Measurements from ENCODE around the gene RASSF5. TPM values are rescaled to one million over a fixed set of nuclear protein-coding genes. Genes with fewer than 3 reads are reported as not detected.
A peak's percentile ranks its signal among the peaks of the same experiment; 100 is the strongest.

The RASSF5 gene
- total and polyA plus RNA-seq, 9 of the 15 experiments (the other 6 are each of a cell fraction or from before 2014, with no cell fraction given): 6.1 to 41.0 (median 25.2) TPM

DNA sequence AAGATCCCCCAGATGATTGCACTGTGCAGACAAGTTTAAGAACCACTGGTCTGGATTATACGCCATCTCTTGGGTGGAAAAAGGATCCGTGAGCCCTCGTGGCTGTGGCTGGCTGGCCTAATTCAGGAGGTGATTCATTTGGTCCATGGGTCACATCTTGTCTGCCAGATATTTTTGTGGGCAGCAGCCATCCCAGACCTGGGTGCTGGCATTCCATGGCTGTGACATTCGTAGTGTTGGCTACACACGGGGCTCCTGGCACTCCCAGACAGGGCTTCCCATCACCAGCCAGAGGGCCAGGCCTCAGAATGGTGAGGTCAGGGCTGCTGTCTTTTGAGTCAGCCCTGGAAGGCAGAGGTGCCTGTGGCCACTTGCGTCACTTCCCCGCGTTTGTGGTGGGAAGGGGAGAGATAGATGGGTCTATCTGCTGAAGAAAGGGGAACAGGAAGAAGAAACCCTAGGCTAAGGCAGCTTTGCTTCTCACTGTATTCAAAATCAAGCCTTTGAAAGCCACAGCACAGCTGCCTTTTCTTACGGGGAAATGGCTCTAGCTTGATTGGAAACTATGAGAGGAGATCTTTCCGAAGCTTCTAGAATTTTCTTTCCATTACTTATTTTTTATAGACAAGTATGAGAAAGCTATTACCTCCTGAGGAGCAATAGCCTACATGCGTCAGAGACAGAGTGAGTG is 72.6 kb downstream of the RASSF5 start (continued):
- TF ChIP-seq, protein P1, sequence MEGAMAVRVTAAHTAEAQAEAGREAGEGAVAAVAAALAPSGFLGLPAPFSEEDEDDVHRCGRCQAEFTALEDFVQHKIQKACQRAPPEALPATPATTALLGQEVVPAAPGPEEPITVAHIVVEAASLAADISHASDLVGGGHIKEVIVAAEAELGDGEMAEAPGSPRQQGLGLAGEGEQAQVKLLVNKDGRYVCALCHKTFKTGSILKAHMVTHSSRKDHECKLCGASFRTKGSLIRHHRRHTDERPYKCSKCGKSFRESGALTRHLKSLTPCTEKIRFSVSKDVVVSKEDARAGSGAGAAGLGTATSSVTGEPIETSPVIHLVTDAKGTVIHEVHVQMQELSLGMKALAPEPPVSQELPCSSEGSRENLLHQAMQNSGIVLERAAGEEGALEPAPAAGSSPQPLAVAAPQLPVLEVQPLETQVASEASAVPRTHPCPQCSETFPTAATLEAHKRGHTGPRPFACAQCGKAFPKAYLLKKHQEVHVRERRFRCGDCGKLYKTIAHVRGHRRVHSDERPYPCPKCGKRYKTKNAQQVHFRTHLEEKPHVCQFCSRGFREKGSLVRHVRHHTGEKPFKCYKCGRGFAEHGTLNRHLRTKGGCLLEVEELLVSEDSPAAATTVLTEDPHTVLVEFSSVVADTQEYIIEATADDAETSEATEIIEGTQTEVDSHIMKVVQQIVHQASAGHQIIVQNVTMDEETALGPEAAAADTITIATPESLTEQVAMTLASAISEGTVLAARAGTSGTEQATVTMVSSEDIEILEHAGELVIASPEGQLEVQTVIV (CRISPR knock-in tag; IDR thresholded peaks at IDR 0.05; ENCODE audit: borderline replicate concordance): no peak
- TF ChIP-seq SIN3B (IDR thresholded peaks at IDR 0.05; ENCODE audit: low read depth) (no peak), JUND (IDR thresholded peaks at IDR 0.05; ENCODE audit: borderline replicate concordance, low read depth, low read length) (peak; percentile 71), JUND (tag; IDR thresholded peaks at IDR 0.05; ENCODE audit: borderline replicate concordance, low read depth, low read length) (peak; percentile 50; the same call in 1 of the 3 replicates), HNRNPL (IDR thresholded peaks at IDR 0.05; ENCODE audit: low read depth, low read length) (no peak), EP400 (IDR thresholded peaks at IDR 0.05) (no peak), ZNF146 (CRISPR knock-in tag; IDR thresholded peaks at IDR 0.05; ENCODE audit: unreplicated experiment) (no peak), TARDBP (IDR thresholded peaks at IDR 0.05) (no peak), NR2C2 (CRISPR knock-in tag; IDR thresholded peaks at IDR 0.05) (0 out of 2 replicates have a peak, but pooled peaks have one; percentile 16), NR2C2 (tag; IDR thresholded peaks at IDR 0.05) (peak; percentile 75), ETV5 (CRISPR knock-in tag; IDR thresholded peaks at IDR 0.05; ENCODE audit: low read depth) (no peak; the same call in 1 of the 2 replicates), KLF1 (tag; IDR thresholded peaks at IDR 0.05) (no peak)
- TF ChIP-seq, protein P2, sequence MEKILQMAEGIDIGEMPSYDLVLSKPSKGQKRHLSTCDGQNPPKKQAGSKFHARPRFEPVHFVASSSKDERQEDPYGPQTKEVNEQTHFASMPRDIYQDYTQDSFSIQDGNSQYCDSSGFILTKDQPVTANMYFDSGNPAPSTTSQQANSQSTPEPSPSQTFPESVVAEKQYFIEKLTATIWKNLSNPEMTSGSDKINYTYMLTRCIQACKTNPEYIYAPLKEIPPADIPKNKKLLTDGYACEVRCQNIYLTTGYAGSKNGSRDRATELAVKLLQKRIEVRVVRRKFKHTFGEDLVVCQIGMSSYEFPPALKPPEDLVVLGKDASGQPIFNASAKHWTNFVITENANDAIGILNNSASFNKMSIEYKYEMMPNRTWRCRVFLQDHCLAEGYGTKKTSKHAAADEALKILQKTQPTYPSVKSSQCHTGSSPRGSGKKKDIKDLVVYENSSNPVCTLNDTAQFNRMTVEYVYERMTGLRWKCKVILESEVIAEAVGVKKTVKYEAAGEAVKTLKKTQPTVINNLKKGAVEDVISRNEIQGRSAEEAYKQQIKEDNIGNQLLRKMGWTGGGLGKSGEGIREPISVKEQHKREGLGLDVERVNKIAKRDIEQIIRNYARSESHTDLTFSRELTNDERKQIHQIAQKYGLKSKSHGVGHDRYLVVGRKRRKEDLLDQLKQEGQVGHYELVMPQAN (IDR thresholded peaks at IDR 0.05; ENCODE audit: borderline replicate concordance): no peak
- TF ChIP-seq, protein P3, sequence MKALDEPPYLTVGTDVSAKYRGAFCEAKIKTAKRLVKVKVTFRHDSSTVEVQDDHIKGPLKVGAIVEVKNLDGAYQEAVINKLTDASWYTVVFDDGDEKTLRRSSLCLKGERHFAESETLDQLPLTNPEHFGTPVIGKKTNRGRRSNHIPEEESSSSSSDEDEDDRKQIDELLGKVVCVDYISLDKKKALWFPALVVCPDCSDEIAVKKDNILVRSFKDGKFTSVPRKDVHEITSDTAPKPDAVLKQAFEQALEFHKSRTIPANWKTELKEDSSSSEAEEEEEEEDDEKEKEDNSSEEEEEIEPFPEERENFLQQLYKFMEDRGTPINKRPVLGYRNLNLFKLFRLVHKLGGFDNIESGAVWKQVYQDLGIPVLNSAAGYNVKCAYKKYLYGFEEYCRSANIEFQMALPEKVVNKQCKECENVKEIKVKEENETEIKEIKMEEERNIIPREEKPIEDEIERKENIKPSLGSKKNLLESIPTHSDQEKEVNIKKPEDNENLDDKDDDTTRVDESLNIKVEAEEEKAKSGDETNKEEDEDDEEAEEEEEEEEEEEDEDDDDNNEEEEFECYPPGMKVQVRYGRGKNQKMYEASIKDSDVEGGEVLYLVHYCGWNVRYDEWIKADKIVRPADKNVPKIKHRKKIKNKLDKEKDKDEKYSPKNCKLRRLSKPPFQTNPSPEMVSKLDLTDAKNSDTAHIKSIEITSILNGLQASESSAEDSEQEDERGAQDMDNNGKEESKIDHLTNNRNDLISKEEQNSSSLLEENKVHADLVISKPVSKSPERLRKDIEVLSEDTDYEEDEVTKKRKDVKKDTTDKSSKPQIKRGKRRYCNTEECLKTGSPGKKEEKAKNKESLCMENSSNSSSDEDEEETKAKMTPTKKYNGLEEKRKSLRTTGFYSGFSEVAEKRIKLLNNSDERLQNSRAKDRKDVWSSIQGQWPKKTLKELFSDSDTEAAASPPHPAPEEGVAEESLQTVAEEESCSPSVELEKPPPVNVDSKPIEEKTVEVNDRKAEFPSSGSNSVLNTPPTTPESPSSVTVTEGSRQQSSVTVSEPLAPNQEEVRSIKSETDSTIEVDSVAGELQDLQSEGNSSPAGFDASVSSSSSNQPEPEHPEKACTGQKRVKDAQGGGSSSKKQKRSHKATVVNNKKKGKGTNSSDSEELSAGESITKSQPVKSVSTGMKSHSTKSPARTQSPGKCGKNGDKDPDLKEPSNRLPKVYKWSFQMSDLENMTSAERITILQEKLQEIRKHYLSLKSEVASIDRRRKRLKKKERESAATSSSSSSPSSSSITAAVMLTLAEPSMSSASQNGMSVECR (CRISPR knock-in tag; IDR thresholded peaks at IDR 0.05): no peak
- TF ChIP-seq, protein P4, sequence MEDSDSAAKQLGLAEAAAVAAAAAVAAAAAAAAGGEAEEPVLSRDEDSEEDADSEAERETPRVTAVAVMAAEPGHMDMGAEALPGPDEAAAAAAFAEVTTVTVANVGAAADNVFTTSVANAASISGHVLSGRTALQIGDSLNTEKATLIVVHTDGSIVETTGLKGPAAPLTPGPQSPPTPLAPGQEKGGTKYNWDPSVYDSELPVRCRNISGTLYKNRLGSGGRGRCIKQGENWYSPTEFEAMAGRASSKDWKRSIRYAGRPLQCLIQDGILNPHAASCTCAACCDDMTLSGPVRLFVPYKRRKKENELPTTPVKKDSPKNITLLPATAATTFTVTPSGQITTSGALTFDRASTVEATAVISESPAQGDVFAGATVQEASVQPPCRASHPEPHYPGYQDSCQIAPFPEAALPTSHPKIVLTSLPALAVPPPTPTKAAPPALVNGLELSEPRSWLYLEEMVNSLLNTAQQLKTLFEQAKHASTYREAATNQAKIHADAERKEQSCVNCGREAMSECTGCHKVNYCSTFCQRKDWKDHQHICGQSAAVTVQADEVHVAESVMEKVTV (CRISPR knock-in tag; IDR thresholded peaks at IDR 0.05): no peak

All from K562 (cell line).